Measurements from ENCODE around the gene DICER1. TPM values are rescaled to one million over a fixed set of nuclear protein-coding genes. Genes with fewer than 3 reads are reported as not detected.

Gene DICER1
- total and polyA plus RNA-seq, 9 of the 15 experiments (the other 6 are each of a cell fraction or from before 2014, with no cell fraction given), result 2.5 to 23.2 (median 12.4) TPM

GRCh38 chr14:95189367-95190132, 32.2 kb upstream of the DICER1 start:
- in situ Hi-C loops (cut with MboI) (no loop called here), intact Hi-C loops (cut with micrococcal nuclease) (loop anchor here (10.0 kb wide), 1 partner anchor 95 kb away; no protein-coding TSS in a partner anchor)
- H3K79me2 ChIP-seq (ENCODE audit: control insufficient read depth, insufficient read depth, low read length), result no peaks in the 10 kb centered on the region
- H3K9ac ChIP-seq (ENCODE audit: insufficient read depth in 1 of 2, low read depth in 2 of 2, low read length in 2 of 2), result no peak overlapping the region
- H3K36me3 ChIP-seq (ENCODE audit: control insufficient read depth, insufficient read depth, low read length), result no peaks in the 10 kb centered on the region
- FAIRE-seq (no peak), DNase-seq (ENCODE audit: extremely low read depth in 1 of 4, low spot score in 3 of 4) (no peak), ATAC-seq (no peak)
- no peaks in the 10 kb centered on the region for H3K9me1 ChIP-seq (ENCODE audit: control insufficient read depth, insufficient read depth, low read length)
- H3K27ac ChIP-seq (ENCODE audit: extremely low read depth, low read depth, low read length), result no peak overlapping the region
- POLR2A ChIA-PET, result no interaction called here
- no peak for TF ChIP-seq ZNF12 (CRISPR knock-in tag; IDR thresholded peaks at IDR 0.05)
- TF ChIP-seq RFX1 (IDR thresholded peaks at IDR 0.05), result no peak
- no peak for TF ChIP-seq MCM7 (IDR thresholded peaks at IDR 0.05)
- TF ChIP-seq HDAC6 (IDR thresholded peaks at IDR 0.05; ENCODE audit: low read depth, low read length), result no peak
- no peak for TF ChIP-seq DLX4 (CRISPR knock-in tag; IDR thresholded peaks at IDR 0.05)
- no peak for TF ChIP-seq CBX5 (IDR thresholded peaks at IDR 0.05; ENCODE audit: borderline replicate concordance, low read depth)
- TF ChIP-seq BCLAF1 (IDR thresholded peaks at IDR 0.05; ENCODE audit: borderline replicate concordance in 1 of 2, control insufficient read depth in 1 of 2, low read depth in 2 of 2, low read length in 1 of 2), result no peak
- TF ChIP-seq BRF1 (IDR thresholded peaks at IDR 0.05; ENCODE audit: borderline replicate concordance, extremely low read depth, insufficient read length), result no peak
- TF ChIP-seq L3MBTL2 (IDR thresholded peaks at IDR 0.05), result no peak
- TF ChIP-seq MBD2 (IDR thresholded peaks at IDR 0.05; ENCODE audit: borderline replicate concordance, low read depth), result no peak
- no peak for TF ChIP-seq E2F8 (IDR thresholded peaks at IDR 0.05; ENCODE audit: low read depth, partially characterized antibody)
- no peak for TF ChIP-seq SMARCC2 (IDR thresholded peaks at IDR 0.05; ENCODE audit: low read depth)
- TF ChIP-seq HES1 (IDR thresholded peaks at IDR 0.05; ENCODE audit: low read depth), result no peak
- TF ChIP-seq HIVEP1 (CRISPR knock-in tag; IDR thresholded peaks at IDR 0.05), result no peak
- 0% methylated on average over 4 of the region's 5 CpGs for WGBS (ENCODE audit: insufficient coverage, low coverage, missing lambda C conversion rate)
- no peaks in the 10 kb centered on the region; the same call in 1 of the 2 replicates for H4K20me1 ChIP-seq (replicated peaks; ENCODE audit: control insufficient read depth, insufficient read depth, low read length)
- no peak overlapping the region for H2AFZ ChIP-seq (ENCODE audit: low read depth, low read length)
- no peak overlapping the region for H3K4me3 ChIP-seq
- BruUV-seq (replicated peaks), result no TSS peak
- peaks cover 3 to 32% of the 10 kb centered on the region in 2 experiments; a peak in 3 of 5 replicates for H3K27me3 ChIP-seq (ENCODE audit: control insufficient read depth in 2 of 2, insufficient read depth in 2 of 2, low read length in 2 of 2)
- H3K9me3 ChIP-seq (replicated peaks; ENCODE audit: control insufficient read depth, insufficient read depth, low read depth, low read length), result no peaks in the 10 kb centered on the region
- peaks cover 0 to 14% of the 10 kb centered on the region in 2 experiments; a peak in 3 of 5 replicates for H3K4me1 ChIP-seq (replicated peaks in 1 of 2; ENCODE audit: control insufficient read depth in 2 of 2, insufficient read depth in 2 of 2, low read length in 2 of 2)
- H3K4me2 ChIP-seq (ENCODE audit: insufficient read depth, low read length), result no peak overlapping the region
- CTCF ChIA-PET (ENCODE audit: low intra/inter-chr PET ratio), result no interaction called here

All from K562 (cell line).